Adrenal gland (tissue), 5 donors: Measurements from ENCODE around the gene WDR35.

ENCODE experiments used
- POLR2A ChIP-seq, 2 donors: fragments of 450-650 bp; IDR thresholded peaks; one replicate each; pipeline ENCODE4 v1.6.1; 2017; ENCODE audit warnings: antibody characterized with exemption in 2 of 2, mild to moderate bottlenecking in 2 of 2, moderate library complexity in 1 of 2
- TF ChIP-seq, protein P1 (sequence below), 6 experiments: fragments of 450-650 bp in 4 of 6; fragments of 200-600 bp in 2 of 6; sonication (generic) in 1 of 6; IDR thresholded peaks; 1 replicate in 5 of 6; 2 replicates in 1 of 6; pipeline versions ENCODE4 v1.5.1 to v1.8.0; 2016 to 2021; ENCODE audit warnings: antibody characterized with exemption in 6 of 6, mild to moderate bottlenecking in 2 of 6, moderate library complexity in 1 of 6
- donor health status: DM: no; HTN: no; CAD: no.

DNA sequence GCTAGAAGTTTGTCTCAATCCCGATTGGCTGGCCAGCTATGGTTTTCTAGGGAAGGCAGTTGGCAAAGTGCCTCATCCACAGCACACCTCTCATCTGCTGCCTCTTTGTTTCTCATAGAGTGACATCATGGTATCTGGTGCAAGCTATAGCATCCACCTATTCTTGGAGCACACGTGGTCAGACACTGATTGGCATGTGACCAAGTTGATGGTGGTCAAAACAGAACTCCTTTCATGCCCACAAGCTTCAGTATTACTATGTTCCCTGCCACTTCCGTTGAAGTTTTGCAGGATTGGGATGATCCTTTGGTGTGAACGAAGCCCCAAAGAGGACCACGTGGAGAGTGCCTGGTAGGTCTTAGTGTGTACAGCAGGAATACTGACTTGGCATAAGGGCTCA lies 116.9 kb downstream of the WDR35 start:
- TF ChIP-seq, protein P1, sequence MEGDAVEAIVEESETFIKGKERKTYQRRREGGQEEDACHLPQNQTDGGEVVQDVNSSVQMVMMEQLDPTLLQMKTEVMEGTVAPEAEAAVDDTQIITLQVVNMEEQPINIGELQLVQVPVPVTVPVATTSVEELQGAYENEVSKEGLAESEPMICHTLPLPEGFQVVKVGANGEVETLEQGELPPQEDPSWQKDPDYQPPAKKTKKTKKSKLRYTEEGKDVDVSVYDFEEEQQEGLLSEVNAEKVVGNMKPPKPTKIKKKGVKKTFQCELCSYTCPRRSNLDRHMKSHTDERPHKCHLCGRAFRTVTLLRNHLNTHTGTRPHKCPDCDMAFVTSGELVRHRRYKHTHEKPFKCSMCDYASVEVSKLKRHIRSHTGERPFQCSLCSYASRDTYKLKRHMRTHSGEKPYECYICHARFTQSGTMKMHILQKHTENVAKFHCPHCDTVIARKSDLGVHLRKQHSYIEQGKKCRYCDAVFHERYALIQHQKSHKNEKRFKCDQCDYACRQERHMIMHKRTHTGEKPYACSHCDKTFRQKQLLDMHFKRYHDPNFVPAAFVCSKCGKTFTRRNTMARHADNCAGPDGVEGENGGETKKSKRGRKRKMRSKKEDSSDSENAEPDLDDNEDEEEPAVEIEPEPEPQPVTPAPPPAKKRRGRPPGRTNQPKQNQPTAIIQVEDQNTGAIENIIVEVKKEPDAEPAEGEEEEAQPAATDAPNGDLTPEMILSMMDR (IDR thresholded peaks at IDR 0.05): no peak
- no peak for TF ChIP-seq POLR2A (IDR thresholded peaks at IDR 0.05)
